ENCODE results near the gene GGA3.
"Not testable (repeated sequence)": the region's sequence is repeated elsewhere in the genome, so short reads cannot be mapped to it uniquely, and the experiment has no call there.

GGA3 gene

DNA sequence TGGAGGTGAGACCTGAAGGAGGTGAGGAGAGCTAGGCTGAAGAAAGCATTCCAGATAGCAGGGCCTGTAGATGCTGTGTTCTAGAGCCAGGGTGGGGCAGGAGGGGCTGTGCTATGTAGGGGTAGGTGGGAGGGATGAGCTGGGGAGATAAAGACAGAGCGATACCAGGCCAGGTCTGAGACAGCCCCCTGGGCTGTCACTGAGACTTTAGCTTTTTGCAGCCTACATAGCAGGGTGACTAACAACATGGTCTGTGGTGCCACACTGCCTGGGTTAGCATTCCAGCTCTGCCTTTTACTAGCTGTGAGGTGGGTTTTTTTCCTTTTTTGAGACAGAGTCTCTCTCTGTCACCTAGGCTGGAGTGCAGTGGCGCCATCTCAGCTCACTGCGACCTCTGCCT is 41.6 kb downstream of the GGA3 start:
- Mint-ChIP-seq H3K4me1 (no peaks in the 10 kb centered on the region), H3K36me3 (peaks cover 14% of the 10 kb centered on the region), H3K27ac (peak overlapping the region; percentile 51), H3K4me3 (no peak overlapping the region), H3K27me3 (no peaks in the 10 kb centered on the region), H3K9me3 (no peaks in the 10 kb centered on the region)

DNA sequence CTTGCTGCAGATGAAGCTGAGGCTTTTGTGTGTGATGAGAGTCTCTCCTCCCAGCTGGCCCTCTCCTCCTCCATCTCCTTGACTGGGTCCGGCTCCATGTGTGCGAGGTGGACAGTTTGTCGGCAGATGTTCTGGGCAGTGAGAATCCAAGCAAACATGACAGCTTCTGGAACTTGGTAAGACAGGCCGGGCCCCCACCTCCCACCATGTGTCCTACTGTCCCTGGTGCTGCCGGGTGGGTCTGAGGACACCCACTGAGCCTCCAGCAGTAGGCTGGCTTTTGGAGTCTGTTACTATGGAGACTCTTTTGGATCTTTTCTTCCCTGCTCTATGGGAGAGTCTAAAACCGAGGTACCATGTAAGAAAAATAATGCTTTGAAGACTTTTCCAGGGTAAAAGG is 43.3 kb downstream of the GGA3 start:
- no peak overlapping the region for H3K4me3 Mint-ChIP-seq
- H3K27me3 Mint-ChIP-seq = no peaks in the 10 kb centered on the region
- peaks cover 14% of the 10 kb centered on the region for H3K36me3 Mint-ChIP-seq
- no peaks in the 10 kb centered on the region for H3K4me1 Mint-ChIP-seq
- no peak overlapping the region for H3K27ac Mint-ChIP-seq
- no peaks in the 10 kb centered on the region for H3K9me3 Mint-ChIP-seq

DNA sequence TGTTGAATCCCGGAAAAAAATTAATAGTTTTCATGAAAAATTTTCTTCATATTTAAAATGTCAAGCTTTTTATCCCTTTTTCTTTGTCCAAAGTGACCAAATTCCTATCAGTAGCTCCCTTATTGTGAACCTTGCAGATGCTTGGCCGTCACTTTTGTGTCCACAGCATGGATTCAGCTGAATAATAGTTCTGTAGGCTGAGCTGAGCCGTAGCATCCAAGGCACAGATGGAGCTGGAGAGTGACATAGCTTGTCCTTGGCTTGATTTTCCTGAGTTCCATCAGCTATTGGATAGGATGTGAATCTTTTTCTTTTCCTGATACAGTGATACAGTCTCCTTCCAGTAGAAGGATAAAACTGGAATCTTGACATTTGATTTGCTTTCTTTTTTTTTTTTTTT is 52.3 kb downstream of the GGA3 start:
- Mint-ChIP-seq H3K27me3 (no peaks in the 10 kb centered on the region), H3K36me3 (peaks cover 2% of the 10 kb centered on the region), H3K4me3 (no peak overlapping the region), H3K4me1 (peaks cover 20% of the 10 kb centered on the region), H3K9me3 (no peaks in the 10 kb centered on the region), H3K27ac (no peak overlapping the region)

DNA sequence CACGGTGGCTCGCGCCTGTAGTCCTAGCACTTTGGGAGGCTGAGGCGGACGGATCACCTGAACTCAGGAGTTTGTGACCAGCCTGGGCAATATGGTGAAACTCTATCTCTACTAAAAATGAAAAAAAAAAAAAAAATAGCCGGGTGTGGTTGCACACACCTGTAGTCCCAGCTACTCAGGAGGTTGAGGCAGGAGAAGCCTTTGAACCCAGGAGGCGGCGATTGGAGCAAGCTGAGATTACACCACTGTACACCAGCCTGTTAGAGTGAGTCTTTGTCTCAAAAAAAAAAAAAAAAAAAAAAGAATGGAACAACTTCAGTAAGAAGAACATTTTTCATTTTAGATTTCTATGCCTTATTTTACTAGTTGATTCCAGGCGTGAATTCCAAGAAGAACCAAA is 53.2 kb downstream of the GGA3 start:
- Mint-ChIP-seq H3K4me3 (peak overlapping the region; percentile 61), H3K4me1 (peaks cover 23% of the 10 kb centered on the region), H3K27ac (peak overlapping the region; percentile 46), H3K36me3 (peaks cover 2% of the 10 kb centered on the region), H3K9me3 (no peaks in the 10 kb centered on the region), H3K27me3 (no peaks in the 10 kb centered on the region)

DNA sequence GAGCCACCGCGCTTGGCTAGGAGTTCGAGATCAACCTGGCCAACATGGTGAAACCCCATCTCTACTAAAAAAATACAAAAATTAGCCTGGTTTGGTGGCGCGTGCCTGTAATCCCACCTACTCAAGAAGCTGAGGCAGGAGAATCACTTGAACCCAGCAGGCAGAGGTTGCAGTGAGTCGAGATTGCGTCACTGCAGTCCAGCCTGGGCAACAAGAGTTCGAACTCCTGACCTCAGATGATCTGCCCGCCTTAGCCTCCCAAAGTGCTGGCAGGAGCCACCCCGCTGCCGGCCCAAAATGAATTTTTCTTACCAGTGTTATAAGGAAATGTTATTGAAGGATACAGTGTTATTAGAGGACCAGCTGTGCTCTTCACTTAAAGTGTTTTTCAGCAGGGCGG is 53.6 kb downstream of the GGA3 start:
- peaks cover 23% of the 10 kb centered on the region for H3K4me1 Mint-ChIP-seq
- H3K27me3 Mint-ChIP-seq = no peaks in the 10 kb centered on the region
- H3K4me3 Mint-ChIP-seq = peak overlapping the region; percentile 61
- peak overlapping the region; percentile 46 for H3K27ac Mint-ChIP-seq
- H3K36me3 Mint-ChIP-seq = peaks cover 2% of the 10 kb centered on the region
- H3K9me3 Mint-ChIP-seq = no peaks in the 10 kb centered on the region

DNA sequence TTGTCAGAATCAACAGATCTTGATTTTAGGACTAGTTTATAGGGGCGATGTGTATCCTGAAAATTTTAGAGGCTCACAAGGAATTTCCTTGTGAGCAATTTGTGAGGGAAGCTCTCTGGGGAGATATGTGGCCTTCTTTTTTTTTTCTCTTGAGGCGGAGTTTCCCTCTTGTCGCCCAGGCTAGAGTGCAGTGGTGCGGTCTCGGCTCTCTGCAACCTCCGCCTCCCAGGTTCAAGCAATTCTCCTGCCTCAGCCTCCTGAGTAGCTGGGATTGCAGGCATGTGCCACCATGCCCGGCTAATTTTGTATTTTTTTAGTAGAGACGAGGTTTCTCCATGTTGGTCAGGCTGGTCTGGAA is 54.4 kb downstream of the GGA3 start:
- Mint-ChIP-seq H3K27ac (peak overlapping the region; percentile 55), H3K4me3 (peak overlapping the region; percentile 97), H3K4me1 (peaks cover 23% of the 10 kb centered on the region)
- not testable (repeated sequence) for H3K27me3 Mint-ChIP-seq, H3K36me3 Mint-ChIP-seq, H3K9me3 Mint-ChIP-seq

DNA sequence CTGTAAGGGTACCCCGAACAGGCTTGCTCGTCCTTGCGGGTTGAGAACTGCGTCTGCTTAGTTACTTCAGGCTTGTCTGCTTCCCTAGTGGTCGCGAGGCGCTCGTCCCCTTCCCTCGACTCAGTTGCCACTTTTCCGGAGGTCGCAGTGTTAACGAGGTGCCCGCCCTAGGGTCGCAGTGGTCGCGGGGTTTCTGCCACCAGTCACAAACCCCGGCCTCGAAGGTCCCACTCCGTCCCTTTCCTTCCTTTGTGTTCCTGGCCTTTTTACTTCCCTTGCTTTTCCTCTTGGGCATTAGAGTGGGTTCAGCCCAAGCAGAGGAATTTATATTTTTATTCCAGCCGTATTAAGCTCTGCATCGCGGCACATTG is 55.6 kb downstream of the GGA3 start:
- no peaks in the 10 kb centered on the region for H3K27me3 Mint-ChIP-seq

DNA sequence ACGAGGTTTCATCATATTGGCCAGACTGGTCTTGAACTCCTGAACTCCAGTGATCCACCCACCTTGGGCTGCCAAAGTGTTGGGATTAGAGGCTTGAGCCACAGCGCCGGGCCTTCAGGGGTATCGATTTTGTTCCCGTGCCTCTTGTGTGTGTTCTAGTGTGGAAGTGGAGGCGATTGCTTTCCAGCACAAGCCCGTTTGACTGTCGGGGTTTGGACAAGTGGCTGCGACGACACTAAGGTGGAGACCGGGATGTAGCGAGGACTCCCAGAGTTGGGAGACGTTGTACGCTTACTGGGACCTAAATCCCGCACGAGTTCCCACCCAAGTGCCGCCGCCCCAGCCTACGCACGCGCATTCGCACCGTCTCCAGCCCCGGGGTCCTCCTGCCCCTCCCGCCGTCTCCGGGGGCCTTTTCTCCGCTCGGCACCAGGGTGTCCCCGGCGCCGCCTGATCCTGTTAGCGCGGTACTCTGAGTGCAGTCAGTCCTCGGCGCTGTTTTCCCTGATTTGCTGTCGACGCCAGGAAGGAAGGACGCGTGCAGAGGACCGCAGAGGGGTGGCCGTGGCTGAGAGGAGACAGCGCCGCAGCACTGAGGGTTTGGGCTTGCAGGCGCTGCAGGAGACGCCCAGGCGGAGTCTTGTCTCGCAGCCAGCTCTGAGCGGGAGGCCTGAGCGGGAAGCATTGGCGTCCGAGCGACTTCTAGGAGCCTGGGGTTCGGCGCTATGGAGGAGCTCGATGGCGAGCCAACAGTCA is 56.2 kb downstream of the GGA3 start, which contains the start of gene NUP85:
Gene NUP85, plus strand, starts transcription at position 643 of the 756 bp plus-strand sequence. Its CDS starts 83 bp downstream, at position 726.
- peaks cover 29% of the 10 kb centered on the region for H3K4me1 Mint-ChIP-seq
- no peaks in the 10 kb centered on the region for H3K9me3 Mint-ChIP-seq
- H3K4me3 Mint-ChIP-seq = peak within 1 kb of the TSS; percentile 97
- no peaks in the 10 kb centered on the region for H3K36me3 Mint-ChIP-seq
- H3K27ac Mint-ChIP-seq = peak within 1 kb of the TSS; percentile 100
- H3K27me3 Mint-ChIP-seq = no peaks in the 10 kb centered on the region

More for the DNA sequence above, 55.6 kb downstream of the GGA3 start:
- no peaks in the 10 kb centered on the region for H3K36me3 Mint-ChIP-seq
- H3K4me1 Mint-ChIP-seq = peaks cover 29% of the 10 kb centered on the region
- H3K27ac Mint-ChIP-seq = peak overlapping the region; percentile 100
- H3K4me3 Mint-ChIP-seq = peak overlapping the region; percentile 97
- H3K9me3 Mint-ChIP-seq = no peaks in the 10 kb centered on the region

DNA sequence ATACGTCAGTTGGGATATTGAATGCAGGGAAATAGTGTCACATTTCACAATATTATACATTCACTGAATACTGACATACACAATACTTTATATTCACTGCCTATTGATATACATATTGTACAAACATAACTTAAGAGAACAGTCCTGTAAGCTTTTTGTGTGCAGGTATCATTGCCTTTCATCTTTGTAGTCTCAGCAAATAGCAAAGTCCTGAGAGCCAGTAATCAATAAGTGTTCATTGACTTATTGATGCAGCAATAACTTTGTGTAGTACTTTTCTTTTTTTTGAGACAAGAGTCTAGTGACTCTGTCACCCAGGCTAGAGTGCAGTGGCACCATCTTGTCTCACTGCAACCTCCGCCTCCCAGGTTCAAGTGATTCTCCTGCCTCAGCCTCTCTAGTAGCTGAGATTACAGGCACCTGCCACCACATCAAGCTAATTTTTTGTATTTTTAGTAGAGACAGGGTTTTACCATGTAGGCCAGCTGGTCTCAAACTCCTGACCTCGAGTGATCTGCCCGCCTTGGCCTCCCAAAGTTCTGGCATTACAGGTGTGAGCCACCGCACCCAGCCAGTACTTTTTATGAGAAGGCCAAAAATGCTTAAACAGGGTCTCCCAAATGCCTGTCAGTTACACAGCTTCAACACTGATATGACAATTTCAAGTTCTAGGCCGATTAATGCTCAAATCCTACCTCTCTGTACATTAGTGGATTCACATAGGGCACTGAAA is 61.4 kb downstream of the GGA3 start:
- Mint-ChIP-seq H3K36me3 (no peaks in the 10 kb centered on the region), H3K27ac (no peak overlapping the region), H3K4me3 (no peak overlapping the region), H3K4me1 (peaks cover 13% of the 10 kb centered on the region), H3K9me3 (no peaks in the 10 kb centered on the region), H3K27me3 (no peaks in the 10 kb centered on the region)

DNA sequence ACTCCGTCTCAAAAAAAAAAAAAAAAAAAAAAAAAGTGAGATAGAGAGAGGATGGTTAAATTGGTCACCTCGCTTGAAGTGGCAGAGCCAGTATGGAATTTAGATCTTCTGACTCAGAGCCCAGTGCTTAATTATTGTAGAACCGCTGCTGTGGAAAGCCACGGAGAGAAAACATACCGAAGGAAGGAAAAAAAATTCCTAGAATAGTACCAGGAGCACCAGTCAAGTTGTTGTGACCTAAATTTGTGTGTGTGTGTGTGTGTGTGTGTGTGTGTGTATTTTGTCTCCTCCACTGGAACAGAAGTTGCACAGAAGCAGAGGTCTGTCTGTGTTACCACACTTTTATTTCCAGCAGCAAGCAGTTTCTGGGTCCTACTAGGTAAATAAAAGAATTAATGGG is 66.5 kb downstream of the GGA3 start:
- no peak overlapping the region for H3K27ac Mint-ChIP-seq
- H3K27me3 Mint-ChIP-seq = no peaks in the 10 kb centered on the region
- no peaks in the 10 kb centered on the region for H3K9me3 Mint-ChIP-seq
- H3K4me1 Mint-ChIP-seq = no peaks in the 10 kb centered on the region
- H3K36me3 Mint-ChIP-seq = no peaks in the 10 kb centered on the region
- H3K4me3 Mint-ChIP-seq = no peak overlapping the region

DNA sequence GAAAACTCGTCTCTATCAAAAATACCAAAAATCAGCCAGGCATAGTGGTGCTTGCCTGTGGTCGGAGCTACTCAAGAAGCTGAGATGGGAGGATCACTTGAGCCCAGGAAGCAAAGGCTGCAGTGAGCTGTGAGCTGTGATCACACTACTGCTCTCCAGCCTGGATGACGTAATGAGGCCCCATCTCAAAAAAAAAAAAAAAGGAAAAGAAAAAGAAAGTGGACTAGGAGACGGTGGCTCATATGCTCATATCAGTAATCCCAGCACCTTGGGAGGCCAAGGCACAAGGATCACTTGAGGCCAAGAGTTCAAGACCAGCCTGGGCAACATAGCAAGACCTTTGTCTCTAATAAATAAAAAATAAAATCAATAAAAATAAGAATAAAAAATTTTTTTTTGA is 69.8 kb downstream of the GGA3 start:
- Mint-ChIP-seq H3K36me3 (no peaks in the 10 kb centered on the region), H3K27me3 (no peaks in the 10 kb centered on the region), H3K27ac (no peak overlapping the region), H3K4me3 (no peak overlapping the region), H3K9me3 (no peaks in the 10 kb centered on the region), H3K4me1 (peaks cover 6% of the 10 kb centered on the region)

DNA sequence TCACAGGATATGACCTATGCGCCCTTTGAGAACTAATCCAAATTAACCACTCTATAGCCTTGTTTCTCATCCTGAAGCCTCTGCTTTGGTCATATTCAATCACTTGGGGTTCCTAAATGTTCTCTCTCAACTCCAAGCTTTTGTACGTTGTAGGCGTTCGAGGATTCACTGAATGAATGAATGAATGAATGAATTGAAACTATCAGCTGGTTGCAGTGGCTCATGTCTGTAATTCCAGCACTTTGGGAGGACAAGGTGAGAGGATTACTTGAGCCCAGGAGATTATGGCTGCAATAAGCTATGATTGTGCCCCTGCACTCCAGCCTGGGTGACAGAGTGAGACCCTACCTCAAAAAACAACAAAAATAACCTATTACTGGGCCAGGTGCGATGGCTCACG is 72.8 kb downstream of the GGA3 start:
- no peak overlapping the region for H3K4me3 Mint-ChIP-seq
- H3K36me3 Mint-ChIP-seq = no peaks in the 10 kb centered on the region
- no peaks in the 10 kb centered on the region for H3K9me3 Mint-ChIP-seq
- no peaks in the 10 kb centered on the region for H3K27me3 Mint-ChIP-seq
- peaks cover 18% of the 10 kb centered on the region for H3K4me1 Mint-ChIP-seq
- H3K27ac Mint-ChIP-seq = no peak overlapping the region
